Hippocampal formation (tissue), 2 donors: ENCODE measurements around the gene UBE3D.
"Not testable (repeated sequence)": the region's sequence is repeated elsewhere in the genome, so short reads cannot be mapped to it uniquely, and the experiment has no call there.

ENCODE experiments used
- DNase-seq, 2 donors: peaks; one replicate each; lab custom pipeline; 2025; lab: John Stamatoyannopoulos, UW

The UBE3D gene

GRCh38 chr6:82870582-82871172 lies 195.0 kb downstream of the UBE3D start:
- DNase-seq: no peak

- DNase-seq: no peak
Measured at GRCh38 chr6:82869493-82869892, 196.1 kb downstream of the UBE3D start.

- DNase-seq: no peak
Measured at GRCh38 chr6:82867946-82868345, 197.7 kb downstream of the UBE3D start.

- DNase-seq: no peak
Measured at GRCh38 chr6:82866446-82866845, 199.2 kb downstream of the UBE3D start.

- DNase-seq: no peak
Measured at GRCh38 chr6:82865461-82865860, 200.2 kb downstream of the UBE3D start.

- DNase-seq: no peak
Measured at GRCh38 chr6:82863781-82864180, 201.9 kb downstream of the UBE3D start.

GRCh38 chr6:82862543-82862942 lies 203.1 kb downstream of the UBE3D start:
- DNase-seq: no peak

- DNase-seq: no peak
Measured at GRCh38 chr6:82861121-82861520, 204.5 kb downstream of the UBE3D start.

GRCh38 chr6:82856077-82856476 lies 209.6 kb downstream of the UBE3D start:
- DNase-seq: not testable (repeated sequence)

GRCh38 chr6:82852904-82853303 lies 212.7 kb downstream of the UBE3D start:
- not testable (repeated sequence) for DNase-seq

- DNase-seq: no peak
Measured at GRCh38 chr6:82843291-82843885, 222.3 kb downstream of the UBE3D start.

- no peak for DNase-seq
Measured at GRCh38 chr6:82842721-82843120, 222.9 kb downstream of the UBE3D start.
